SU-DHL-6 (cell line): ENCODE results near the gene TUBGCP6.

Source experiments
- H2AFZ ChIP-seq: fragments of 200-600 bp; sonication (generic); 2 replicates; pipeline ENCODE4 v1.6.1; 2014; ENCODE audit warnings: low read depth, mild to moderate bottlenecking, moderate library complexity, mixed read lengths, antibody characterized with exemption, low read length; ENCODE audit not compliant: severe bottlenecking
- H3F3A ChIP-seq: fragments of 200-600 bp; shearing (Covaris generic); 2 replicates; pipeline ENCODE4 v1.6.0; 2016; ENCODE audit warnings: antibody characterized with exemption, mild to moderate bottlenecking; ENCODE audit not compliant: insufficient read depth
- H3K27ac ChIP-seq: fragments of 200-600 bp; sonication (generic); 2 replicates; pipeline ENCODE4 v1.5.1; 2016; ENCODE audit warnings: low read depth, mild to moderate bottlenecking, low read length, moderate library complexity, mixed read lengths
- H3K27me3 ChIP-seq: fragments of 200-600 bp; sonication (generic), shearing (Covaris generic); 2 replicates; pipeline ENCODE4 v1.6.0; 2014; ENCODE audit warnings: mild to moderate bottlenecking, low read length
- H3K36me3 ChIP-seq: fragments of 200-600 bp; sonication (generic); 2 replicates; pipeline ENCODE4 v1.6.1; 2014; ENCODE audit warnings: mild to moderate bottlenecking, low read length, mixed read lengths
- H3K4me2 ChIP-seq: fragments of 300-600, 200-600 bp; shearing (Covaris generic), sonication (generic); 2 replicates; pipeline ENCODE4 v1.6.0; 2014; ENCODE audit warnings: low read length, low read depth, mild to moderate bottlenecking; ENCODE audit not compliant: poor library complexity, severe bottlenecking
- H3K4me3 ChIP-seq: fragments of 200-600 bp; sonication (generic); 2 replicates; pipeline ENCODE4 v1.5.1; 2014; ENCODE audit warnings: antibody characterized with exemption, low read length, mild to moderate bottlenecking, mixed read lengths; ENCODE audit not compliant: insufficient read depth, poor library complexity, severe bottlenecking
- H3K79me2 ChIP-seq: fragments of 200-600 bp; sonication (generic); 2 replicates; pipeline ENCODE4 v1.6.1; 2014; ENCODE audit warnings: mild to moderate bottlenecking, low read length, moderate library complexity; ENCODE audit not compliant: insufficient read depth
- H3K9ac ChIP-seq: fragments of 200-600 bp; sonication (generic); 2 replicates; pipeline ENCODE4 v1.7.0; 2014; ENCODE audit warnings: mild to moderate bottlenecking, low read length
- H3K9me2 ChIP-seq: fragments of 200-600 bp; sonication (generic); replicated peaks from 2 replicates; pipeline ENCODE4 v1.6.1; 2014; ENCODE audit warnings: low read length; ENCODE audit not compliant: insufficient read depth
- H3K9me3 ChIP-seq: fragments of 200-600 bp; sonication (generic); 2 replicates; pipeline ENCODE4 v1.6.1; 2014; ENCODE audit warnings: low read length, mixed read lengths; ENCODE audit not compliant: insufficient read depth
- H4K20me1 ChIP-seq: fragments of 200-600 bp; sonication (generic); 2 replicates; pipeline ENCODE4 v1.6.1; 2014; ENCODE audit warnings: low read depth, mild to moderate bottlenecking, antibody characterized with exemption, low read length, moderate library complexity, mixed read lengths
- CTCF ChIP-seq: fragments of 200-600 bp; sonication (generic); IDR thresholded peaks from one replicate; pipeline ENCODE4 v1.5.1; 2017; ENCODE audit warnings: antibody characterized with exemption, mild to moderate bottlenecking, low read length, moderate library complexity; ENCODE audit not compliant: insufficient read depth, poor library complexity, severe bottlenecking
- EZH2phosphoT487 ChIP-seq: fragments of 200-600 bp; sonication (generic), shearing (Covaris generic); conservative IDR thresholded peaks from 2 replicates; pipeline ENCODE4 v1.6.1; 2018; ENCODE audit warnings: mild to moderate bottlenecking, antibody characterized with exemption, low read length, moderate library complexity, mixed read lengths

TUBGCP6 gene

GRCh38 chr22:50222508-50222907, 22.3 kb downstream of the TUBGCP6 start:
- H3K36me3 ChIP-seq: no peaks in the 10 kb centered on the region
- H4K20me1 ChIP-seq: no peaks in the 10 kb centered on the region

GRCh38 chr22:50221410-50222300, 23.2 kb downstream of the TUBGCP6 start:
- Histone ChIP-seq H3K4me2 (no peak overlapping the region), H3K79me2 (no peaks in the 10 kb centered on the region), H3K9me2 (no peaks in the 10 kb centered on the region), H3K4me3 (no peak overlapping the region), H3K9me3 (no peaks in the 10 kb centered on the region), H3K36me3 (no peaks in the 10 kb centered on the region), H3K9ac (no peak overlapping the region), H3K27me3 (no peaks in the 10 kb centered on the region), H3F3A (no peaks in the 10 kb centered on the region), H2AFZ (no peak overlapping the region), H3K27ac (no peak overlapping the region), H4K20me1 (no peaks in the 10 kb centered on the region)
- no peak for TF ChIP-seq CTCF
- no peak for TF ChIP-seq EZH2phosphoT487

More at GRCh38 chr22:50222508-50222907, 22.3 kb downstream of the TUBGCP6 start:
- no peak overlapping the region for H3K9ac ChIP-seq
- no peaks in the 10 kb centered on the region for H3F3A ChIP-seq
- no peaks in the 10 kb centered on the region for H3K27me3 ChIP-seq
- no peaks in the 10 kb centered on the region for H3K9me2 ChIP-seq
- H3K4me3 ChIP-seq: no peak overlapping the region
- no peak for TF ChIP-seq EZH2phosphoT487
- TF ChIP-seq CTCF: no peak
- H3K79me2 ChIP-seq: no peaks in the 10 kb centered on the region
- H3K9me3 ChIP-seq: no peaks in the 10 kb centered on the region
- no peak overlapping the region for H3K4me2 ChIP-seq
- no peak overlapping the region for H3K27ac ChIP-seq
- H2AFZ ChIP-seq: no peak overlapping the region

- Histone ChIP-seq H4K20me1 (no peaks in the 10 kb centered on the region), H3F3A (no peaks in the 10 kb centered on the region), H3K27me3 (no peaks in the 10 kb centered on the region), H3K9me2 (no peaks in the 10 kb centered on the region), H3K79me2 (no peaks in the 10 kb centered on the region), H3K9ac (no peak overlapping the region), H2AFZ (no peak overlapping the region), H3K9me3 (no peaks in the 10 kb centered on the region), H3K4me2 (no peak overlapping the region), H3K36me3 (no peaks in the 10 kb centered on the region), H3K27ac (no peak overlapping the region), H3K4me3 (no peak overlapping the region)
- TF ChIP-seq CTCF: no peak
- no peak for TF ChIP-seq EZH2phosphoT487
These were observed 24.0 kb downstream of the TUBGCP6 start for GRCh38 chr22:50220603-50221409.
